K562 (cell line): ENCODE measurements around the gene SNCG. TPM values are rescaled to one million over a fixed set of nuclear protein-coding genes. Genes with fewer than 3 reads are reported as not detected.

Source experiments
- CEBPG ChIP-seq, 3 experiments: fragments of 200-800 bp in 1 of 3; sonication (Bioruptor generic) in 1 of 3; sonication (generic) in 1 of 3; formaldehyde crosslinking in 1 of 3; IDR thresholded peaks in 2 of 3; conservative IDR thresholded peaks in 1 of 3; 2 replicates each; pipeline versions ENCODE4 v1.6.1 to v1.8.0; 2016 to 2022; ENCODE audit warnings: missing compliant biosample characterization in 2 of 3, missing genetic modification characterization in 2 of 3, mild to moderate bottlenecking in 1 of 3, missing genetic modification reagents in 1 of 3
- CEBPZ ChIP-seq: fragments of 150-350 bp; IDR thresholded peaks from 2 replicates; pipeline ENCODE4 v1.6.1; 2014; ENCODE audit warnings: low read depth, mild to moderate bottlenecking, low read length, borderline replicate concordance
- CTBP1 ChIP-seq: fragments of 450-650 bp; IDR thresholded peaks from 2 replicates; pipeline ENCODE4 v1.6.1; 2016; ENCODE audit warnings: borderline replicate concordance
- DLX4 ChIP-seq: fragments of 250-450 bp; sonication (Bioruptor Pico); IDR thresholded peaks from 2 replicates; pipeline ENCODE4 v1.6.1; 2021; ENCODE audit warnings: mild to moderate bottlenecking
- GTF2E2 ChIP-seq: fragments of 200-800 bp; sonication (Bioruptor generic); IDR thresholded peaks from 2 replicates; pipeline ENCODE4 v1.6.1; 2016; ENCODE audit warnings: missing genetic modification characterization, missing compliant biosample characterization
- HDAC1 ChIP-seq, 2 experiments: fragments of 450-650 bp; IDR thresholded peaks; 2 replicates each; pipeline ENCODE4 v1.6.1; 2016 to 2017; ENCODE audit warnings: inconsistent platforms in 1 of 2, mild to moderate bottlenecking in 1 of 2, moderate library complexity in 1 of 2
- IRF9 ChIP-seq: fragments of 450-650 bp; IDR thresholded peaks from 2 replicates; pipeline ENCODE4 v1.6.1; 2016; ENCODE audit warnings: missing biosample characterization, missing genetic modification characterization
- PHB2 ChIP-seq: fragments of 450-650 bp; IDR thresholded peaks from 2 replicates; pipeline ENCODE4 v1.6.1; 2017; ENCODE audit warnings: low read depth
- PHF20 ChIP-seq: fragments of 450-650 bp; IDR thresholded peaks from 2 replicates; pipeline ENCODE4 v1.6.1; 2018; ENCODE audit not compliant: partially characterized antibody
- TOE1 ChIP-seq, 2 experiments: fragments of 450-650 bp in 1 of 2; sonication (generic) in 1 of 2; formaldehyde crosslinking in 1 of 2; IDR thresholded peaks; 2 replicates each; pipeline versions ENCODE4 v1.7.1 to v1.8.0; 2016 to 2022; ENCODE audit warnings: borderline replicate concordance in 2 of 2, mild to moderate bottlenecking in 2 of 2, antibody characterized with exemption in 1 of 2, inconsistent platforms in 1 of 2, low read depth in 1 of 2, missing genetic modification reagents in 1 of 2, moderate library complexity in 1 of 2
- ZNF124 ChIP-seq: sonication (generic); formaldehyde crosslinking; IDR thresholded peaks from 2 replicates; pipeline ENCODE4 v1.8.1; 2022; ENCODE audit warnings: missing genetic modification reagents
- polyA plus RNA-seq, 8 experiments: library from polyadenylated mRNA; depleted of rRNA in 4 of 8; stranded (reverse) in 5 of 8; unstranded in 3 of 8; fragments of >200 nt; fragmentation: Nextera tagmentation in 2 of 8; fragmentation: Illumina TruSeq in 1 of 8; extraction: Ambion mirVana in 2 of 8; extraction: Trizol in 1 of 8; gene quantifications; 2 replicates each; pipeline versions ENCODE4 v1.2.1 to v1.2.3, GENCODE V29; 2011 to 2014; ENCODE audit warnings: inconsistent platforms in 1 of 8, missing spikeins in 1 of 8
- total RNA-seq, 7 experiments: library from RNA; depleted of rRNA in 6 of 7; stranded (reverse); fragments of >200 nt in 6 of 7; fragmentation: Illumina TruSeq in 2 of 7; extraction: Trizol in 2 of 7; gene quantifications; 2 replicates each; pipeline versions ENCODE4 v1.2.1 to v1.2.3, GENCODE V29; 2011 to 2021; ENCODE audit warnings: low replicate concordance in 1 of 7

Gene SNCG
- total and polyA plus RNA-seq, 9 of the 15 experiments (the other 6 are each of a cell fraction or from before 2014, with no cell fraction given), result 9.8 to 146 (median 93.6) TPM

- TF ChIP-seq TOE1 (IDR thresholded peaks at IDR 0.05; ENCODE audit: borderline replicate concordance) (0 out of 2 replicates have a peak, but pooled peaks have one; percentile 23), TOE1 (CRISPR knock-in tag; IDR thresholded peaks at IDR 0.05; ENCODE audit: borderline replicate concordance, low read depth) (no peak), IRF9 (tag) (no peak), CTBP1 (peak; percentile 42), DLX4 (CRISPR knock-in tag) (no peak), ZNF124 (CRISPR knock-in tag) (no peak), PHF20 (no peak), GTF2E2 (tag) (no peak), CEBPZ (no peak), HDAC1 (IDR thresholded peaks at IDR 0.05) (peak in 1 of 2 experiments; percentile 62; a peak in 1 of 4 replicates), CEBPG (CRISPR knock-in tag; IDR thresholded peaks at IDR 0.05) (no peak), CEBPG (tag; conservative IDR thresholded peaks at IDR 0.05 in 1 of 2, IDR thresholded peaks at IDR 0.05 in 1 of 2) (no peak), PHB2 (no peak)
Observed at GRCh38 chr10:86960003-86960862, 1.8 kb downstream of the SNCG start (continued).
